NCI-H2227 treated with DMSO at 0.1 percent for 48 hours (cell line): Measurements from ENCODE around the gene DEFB124.

Experiments
- DNase-seq: peaks from one replicate; lab custom pipeline; 2025; lab: John Stamatoyannopoulos, UW

Gene DEFB124

DNA sequence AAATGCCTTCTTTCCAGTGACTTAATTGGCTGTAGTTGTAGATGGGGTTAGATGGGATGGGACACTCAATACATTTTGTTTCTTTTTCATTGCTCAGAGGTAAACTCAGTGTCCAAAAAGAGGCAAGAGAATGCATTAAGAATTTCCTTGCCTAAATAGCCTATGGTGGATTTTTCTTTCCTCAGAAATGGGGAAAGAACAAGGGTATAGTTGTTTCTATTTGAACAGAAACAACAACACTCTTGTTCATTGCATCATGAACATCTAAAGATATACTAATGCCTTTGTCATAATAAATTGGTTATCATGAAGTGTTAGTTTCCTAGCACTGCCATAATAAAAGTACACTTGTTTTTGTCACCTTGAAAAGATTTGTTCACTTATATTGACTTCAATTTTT is 49.1 kb downstream of the DEFB124 start:
- DNase-seq: no peak

DNA sequence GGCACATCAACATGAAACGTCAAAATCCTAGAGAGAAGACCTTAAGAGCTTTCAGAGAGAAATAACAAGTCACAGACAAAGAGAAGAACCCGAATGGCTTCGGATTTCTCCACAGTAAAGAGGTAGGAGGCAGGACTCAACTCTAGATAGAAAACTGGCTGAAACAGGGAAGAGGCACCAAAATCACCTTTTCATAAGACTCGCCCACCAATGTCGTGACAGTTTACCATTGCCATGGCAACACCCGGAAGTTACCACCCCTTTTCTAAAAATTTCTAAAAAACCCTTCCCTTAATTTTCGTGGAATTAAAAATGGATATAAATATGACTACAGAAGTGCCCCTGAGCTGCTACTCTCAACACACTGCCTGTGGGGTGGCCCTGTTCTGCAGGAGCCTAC is 56.6 kb downstream of the DEFB124 start:
- DNase-seq: no peak

DNA sequence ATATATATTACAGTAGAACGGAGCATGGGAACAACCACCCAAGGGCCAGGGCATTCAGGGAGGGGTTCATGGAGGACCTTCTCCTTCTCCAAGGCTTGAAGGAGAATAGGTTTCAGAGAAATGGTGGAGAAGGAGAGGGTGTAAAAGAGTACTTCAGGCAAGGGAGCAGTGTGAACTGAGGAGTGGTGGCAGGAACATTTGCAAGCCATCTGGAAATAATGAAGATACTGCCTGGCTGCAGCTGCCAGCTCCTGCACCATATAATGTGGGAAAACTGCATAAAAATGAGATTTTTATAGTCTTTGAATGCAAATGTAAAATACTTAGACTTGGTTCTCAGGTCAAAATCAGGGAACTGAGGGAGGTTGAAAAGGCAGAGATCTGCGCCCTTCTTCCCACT is 59.3 kb downstream of the DEFB124 start:
- no peak for DNase-seq
